DMS153 treated with DMSO at 0.1 percent for 48 hours (cell line): ENCODE results near the gene PPP1R15A.
A peak's percentile ranks its signal among the peaks of the same experiment; 100 is the strongest.
"Not testable (repeated sequence)": the region's sequence is repeated elsewhere in the genome, so short reads cannot be mapped to it uniquely, and the experiment has no call there.

Experiments used
- DNase-seq: peaks from one replicate; lab custom pipeline; 2025; ENCODE audit not compliant: unreplicated experiment; lab: John Stamatoyannopoulos, UW

PPP1R15A gene

GRCh38 chr19:48879025-48879637 lies 6.9 kb downstream of the PPP1R15A start:
- no peak for DNase-seq

GRCh38 chr19:48879696-48880095 lies 7.5 kb downstream of the PPP1R15A start:
- DNase-seq = not testable (repeated sequence)

- DNase-seq = no peak
These were observed 9.8 kb downstream of the PPP1R15A start for GRCh38 chr19:48881741-48882657.

GRCh38 chr19:48883726-48884125 lies 11.5 kb downstream of the PPP1R15A start:
- DNase-seq = no peak

- DNase-seq = no peak
These were observed 15.8 kb downstream of the PPP1R15A start for GRCh38 chr19:48887861-48888612.

GRCh38 chr19:48889496-48889895 lies 17.3 kb downstream of the PPP1R15A start:
- not testable (repeated sequence) for DNase-seq

- DNase-seq = no peak
These were observed 18.3 kb downstream of the PPP1R15A start for GRCh38 chr19:48890551-48890950.

GRCh38 chr19:48895226-48895625 lies 23.0 kb downstream of the PPP1R15A start:
- DNase-seq = no peak

- DNase-seq = no peak
These were observed 24.0 kb downstream of the PPP1R15A start for GRCh38 chr19:48896191-48896720.

- DNase-seq = no peak
These were observed 25.0 kb downstream of the PPP1R15A start for GRCh38 chr19:48897181-48897580.

- not testable (repeated sequence) for DNase-seq
These were observed 27.1 kb downstream of the PPP1R15A start for GRCh38 chr19:48899386-48899749.

GRCh38 chr19:48899781-48900476 lies 27.7 kb downstream of the PPP1R15A start, which contains the start of gene NUCB1:
Gene NUCB1, plus strand, starts transcription at chr19:48900312. Its CDS starts 485 bp downstream, at chr19:48900797.
- peak; percentile 99 for DNase-seq

GRCh38 chr19:48900477-48901406 lies 28.5 kb downstream of the PPP1R15A start:
- DNase-seq = no peak

GRCh38 chr19:48902291-48902690 lies 30.1 kb downstream of the PPP1R15A start:
- DNase-seq = not testable (repeated sequence)

- not testable (repeated sequence) for DNase-seq
These were observed 31.6 kb downstream of the PPP1R15A start for GRCh38 chr19:48903788-48904187.

GRCh38 chr19:48905664-48906063 lies 33.4 kb downstream of the PPP1R15A start:
- no peak for DNase-seq

GRCh38 chr19:48906324-48906723 lies 34.1 kb downstream of the PPP1R15A start:
- DNase-seq = no peak

GRCh38 chr19:48907671-48908070 lies 35.5 kb downstream of the PPP1R15A start:
- DNase-seq = no peak

GRCh38 chr19:48909424-48910077 lies 37.3 kb downstream of the PPP1R15A start:
- DNase-seq = not testable (repeated sequence)
